ENCODE data around the gene PROP1.
"Not testable (repeated sequence)": the region's sequence is repeated elsewhere in the genome, so short reads cannot be mapped to it uniquely, and the experiment has no call there.

Gene PROP1

DNA sequence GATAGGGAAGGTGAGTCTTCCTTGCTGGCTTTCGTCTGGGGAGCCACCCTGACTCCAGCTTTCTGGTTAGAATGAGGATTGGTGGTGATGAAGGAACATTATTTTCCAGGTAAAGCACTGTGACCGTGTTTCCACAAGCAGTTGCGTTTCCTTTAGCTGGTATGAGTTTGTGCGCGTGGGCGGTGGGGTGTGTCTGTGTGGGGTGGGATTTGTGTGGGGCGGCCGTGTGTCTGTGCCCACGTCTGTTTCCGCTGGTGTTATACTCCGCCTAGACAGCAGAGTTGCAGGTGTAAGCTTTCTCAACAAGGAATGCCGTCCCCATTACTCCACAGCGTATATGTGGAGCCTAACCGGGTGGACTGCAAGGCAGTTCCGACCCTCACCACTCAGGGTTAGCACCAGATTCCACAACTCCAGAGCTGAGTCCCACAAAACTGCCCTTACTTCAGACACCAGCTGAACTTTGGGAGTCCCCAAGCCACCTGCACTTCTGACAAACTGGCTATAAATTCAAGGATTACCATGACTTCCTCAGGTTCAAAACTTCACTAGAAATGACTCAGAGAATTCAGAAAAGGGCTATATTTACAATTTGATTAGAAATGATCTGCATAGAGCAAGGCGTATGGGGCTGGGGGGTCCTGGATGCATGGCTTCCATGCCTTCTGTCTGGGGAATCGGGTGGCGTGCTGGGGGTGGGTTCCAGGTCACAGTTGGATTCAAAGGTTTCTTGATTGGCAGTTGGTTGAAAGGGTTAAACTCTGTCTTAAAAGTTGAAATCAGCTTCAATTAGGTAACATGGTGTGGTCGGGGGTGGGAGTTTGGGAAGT lies 29.8 kb downstream of the PROP1 start:
- TF ChIP-seq, protein P1, sequence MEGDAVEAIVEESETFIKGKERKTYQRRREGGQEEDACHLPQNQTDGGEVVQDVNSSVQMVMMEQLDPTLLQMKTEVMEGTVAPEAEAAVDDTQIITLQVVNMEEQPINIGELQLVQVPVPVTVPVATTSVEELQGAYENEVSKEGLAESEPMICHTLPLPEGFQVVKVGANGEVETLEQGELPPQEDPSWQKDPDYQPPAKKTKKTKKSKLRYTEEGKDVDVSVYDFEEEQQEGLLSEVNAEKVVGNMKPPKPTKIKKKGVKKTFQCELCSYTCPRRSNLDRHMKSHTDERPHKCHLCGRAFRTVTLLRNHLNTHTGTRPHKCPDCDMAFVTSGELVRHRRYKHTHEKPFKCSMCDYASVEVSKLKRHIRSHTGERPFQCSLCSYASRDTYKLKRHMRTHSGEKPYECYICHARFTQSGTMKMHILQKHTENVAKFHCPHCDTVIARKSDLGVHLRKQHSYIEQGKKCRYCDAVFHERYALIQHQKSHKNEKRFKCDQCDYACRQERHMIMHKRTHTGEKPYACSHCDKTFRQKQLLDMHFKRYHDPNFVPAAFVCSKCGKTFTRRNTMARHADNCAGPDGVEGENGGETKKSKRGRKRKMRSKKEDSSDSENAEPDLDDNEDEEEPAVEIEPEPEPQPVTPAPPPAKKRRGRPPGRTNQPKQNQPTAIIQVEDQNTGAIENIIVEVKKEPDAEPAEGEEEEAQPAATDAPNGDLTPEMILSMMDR (IDR thresholded peaks at IDR 0.05; ENCODE audit: insufficient read depth, missing control alignments), result no peak

DNA sequence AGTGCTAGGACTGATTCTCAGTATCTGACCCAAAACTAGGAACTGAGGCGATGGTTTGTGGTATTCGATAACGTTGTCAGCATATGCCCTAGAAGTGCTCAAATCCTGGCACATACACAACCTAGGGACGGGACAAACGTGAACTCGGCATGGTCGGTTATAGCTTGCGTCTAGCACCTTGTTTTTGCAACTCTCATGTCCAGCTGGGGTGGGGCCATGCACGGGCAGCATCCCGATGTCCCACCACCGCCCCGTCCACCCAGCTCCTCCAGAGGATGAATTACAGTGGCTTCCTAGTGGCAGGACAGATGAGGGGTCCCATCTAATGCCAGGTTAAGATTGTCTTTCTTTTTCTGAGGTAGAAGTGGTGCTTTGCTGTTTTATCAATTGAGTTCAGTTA lies 31.6 kb downstream of the PROP1 start:
- FAIRE-seq, result no peak

More for the DNA sequence above, 29.8 kb downstream of the PROP1 start:
- FAIRE-seq, result no peak
- no peak for DNase-seq (ENCODE audit: insufficient read length, low spot score)

DNA sequence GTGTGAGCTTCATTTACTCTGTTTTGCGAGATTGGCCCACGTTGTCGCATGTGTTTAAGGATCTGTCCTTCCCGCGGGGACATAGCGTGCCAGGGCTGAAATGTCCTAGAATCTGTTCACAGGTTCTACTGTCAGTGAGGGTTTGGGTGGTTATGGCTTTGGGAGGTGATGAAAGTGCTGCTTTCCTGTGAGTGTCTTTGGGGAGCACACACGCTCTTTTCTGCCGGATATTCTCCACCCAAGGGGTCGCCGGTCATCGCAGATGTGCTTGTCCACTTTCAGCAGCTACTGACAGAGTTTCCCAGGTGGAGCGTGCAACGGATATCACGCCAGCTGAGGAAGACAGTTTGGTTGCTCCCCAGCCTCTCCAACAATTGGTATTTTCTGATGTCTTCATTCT lies 32.1 kb downstream of the PROP1 start:
- DNase-seq (ENCODE audit: insufficient read length, low spot score), result no peak
- no peak for FAIRE-seq
- TF ChIP-seq, protein P1 (IDR thresholded peaks at IDR 0.05; ENCODE audit: insufficient read depth, missing control alignments), result no peak

More for the DNA sequence above, 31.6 kb downstream of the PROP1 start:
- TF ChIP-seq, protein P1 (IDR thresholded peaks at IDR 0.05; ENCODE audit: insufficient read depth, missing control alignments), result no peak
- DNase-seq (ENCODE audit: insufficient read length, low spot score), result no peak

DNA sequence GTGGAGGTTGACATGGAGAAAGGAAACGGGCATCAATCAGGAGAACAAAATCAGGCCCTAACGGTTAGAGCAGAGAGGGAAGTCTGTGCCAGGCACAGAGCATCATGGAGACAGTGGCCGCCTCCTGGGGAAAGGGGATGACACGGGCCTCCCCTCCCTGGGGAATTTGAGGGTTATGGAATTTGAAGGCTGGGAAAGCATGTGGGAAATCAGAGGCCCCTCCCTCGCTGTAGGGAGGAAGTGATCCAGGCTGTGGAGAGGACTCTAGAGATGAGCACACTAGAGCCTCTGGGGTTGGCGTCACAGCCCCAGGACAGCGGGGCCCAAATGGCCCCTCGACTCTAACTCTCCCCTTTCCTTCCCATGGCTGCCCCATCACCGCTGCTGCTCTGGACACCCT lies 36.7 kb downstream of the PROP1 start:
- DNase-seq (ENCODE audit: insufficient read length, low spot score) (no peak), FAIRE-seq (no peak)
- TF ChIP-seq, protein P1 (IDR thresholded peaks at IDR 0.05; ENCODE audit: insufficient read depth, missing control alignments), result no peak

DNA sequence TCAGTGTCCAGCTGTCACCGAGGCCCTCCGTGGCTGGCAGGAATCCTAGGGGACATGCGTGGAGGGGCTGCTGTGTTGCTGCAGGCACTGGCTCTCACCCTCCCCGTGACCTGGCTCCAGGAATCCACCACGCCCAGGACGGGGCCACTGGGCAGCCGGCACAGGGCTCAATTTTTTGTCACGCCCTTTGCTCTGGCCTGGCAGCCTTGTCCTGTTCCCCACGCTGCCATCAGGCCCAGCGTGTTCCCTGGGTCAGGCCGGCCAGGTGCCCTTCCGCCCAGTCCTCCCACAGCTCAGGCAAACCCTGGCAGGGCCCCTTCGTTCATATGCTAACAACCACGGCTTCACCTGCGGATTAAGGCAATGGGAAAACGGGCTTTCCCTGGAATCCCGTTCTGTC lies 37.3 kb downstream of the PROP1 start:
- TF ChIP-seq, protein P1 (IDR thresholded peaks at IDR 0.05; ENCODE audit: insufficient read depth, missing control alignments), result no peak
- DNase-seq (ENCODE audit: insufficient read length, low spot score), result no peak
- FAIRE-seq, result no peak

DNA sequence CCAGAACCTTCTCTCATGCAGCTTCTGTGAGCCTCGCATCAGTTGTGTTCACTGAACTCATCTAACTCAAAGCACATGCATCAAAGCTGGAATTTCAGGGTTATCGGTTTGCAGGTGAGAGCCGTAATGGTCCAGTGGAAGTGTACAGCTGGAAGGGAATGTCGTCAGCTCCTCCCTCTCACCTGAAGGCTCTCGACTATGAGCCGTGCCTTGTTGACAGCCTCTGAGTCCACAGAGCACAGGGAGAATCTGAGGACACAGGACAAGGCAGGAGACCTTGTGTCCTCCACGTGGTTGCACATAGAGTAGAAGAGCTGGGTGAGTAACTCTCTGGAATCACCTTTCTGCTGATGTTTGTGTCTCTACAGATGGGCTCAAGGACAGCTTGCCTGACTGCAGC lies 38.8 kb downstream of the PROP1 start:
- FAIRE-seq (no peak), DNase-seq (ENCODE audit: insufficient read length, low spot score) (no peak)
- TF ChIP-seq, protein P1 (IDR thresholded peaks at IDR 0.05; ENCODE audit: insufficient read depth, missing control alignments), result no peak

DNA sequence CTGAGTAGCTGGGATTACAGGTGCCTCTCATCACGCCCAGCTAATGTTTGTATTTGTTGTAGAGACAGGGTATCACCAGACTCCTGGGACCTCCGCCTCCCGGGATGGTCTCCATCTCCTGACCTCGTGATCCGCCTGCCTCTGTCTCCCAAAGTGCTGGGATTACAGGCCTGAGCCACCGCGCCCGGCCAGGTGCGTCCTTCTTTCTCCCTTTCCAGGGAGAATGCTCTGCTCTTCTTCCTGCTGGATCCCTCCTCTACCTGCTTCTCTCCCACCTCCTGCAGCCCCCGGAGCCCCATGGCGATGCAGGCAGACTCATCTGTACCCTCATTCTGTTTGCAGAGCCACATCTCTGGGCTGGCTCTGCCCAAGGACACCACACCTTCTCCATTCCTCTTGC lies 42.9 kb downstream of the PROP1 start:
- not testable (repeated sequence) for FAIRE-seq; DNase-seq (ENCODE audit: insufficient read length, low spot score)

DNA sequence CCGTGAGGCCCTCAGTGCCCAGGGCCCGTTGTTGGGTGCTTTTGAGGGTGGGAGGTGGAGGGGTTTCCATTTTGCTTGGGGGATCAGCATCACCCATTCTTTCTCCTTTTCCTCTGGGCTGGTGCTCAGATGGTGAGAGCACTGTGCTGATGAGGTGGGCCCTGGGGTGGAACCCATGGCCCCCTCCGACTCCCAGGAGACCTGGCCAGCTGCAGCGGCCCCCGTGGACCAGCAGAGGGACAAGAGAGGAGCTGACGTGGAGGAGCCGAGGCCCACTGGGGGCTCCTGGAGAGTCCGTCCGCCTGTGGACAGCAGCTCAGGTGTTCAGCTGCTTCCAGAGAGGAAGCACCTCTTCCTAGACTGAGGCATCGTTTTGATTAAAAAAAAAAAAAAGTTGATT lies 46.4 kb downstream of the PROP1 start:
- FAIRE-seq, result not testable (repeated sequence)

DNA sequence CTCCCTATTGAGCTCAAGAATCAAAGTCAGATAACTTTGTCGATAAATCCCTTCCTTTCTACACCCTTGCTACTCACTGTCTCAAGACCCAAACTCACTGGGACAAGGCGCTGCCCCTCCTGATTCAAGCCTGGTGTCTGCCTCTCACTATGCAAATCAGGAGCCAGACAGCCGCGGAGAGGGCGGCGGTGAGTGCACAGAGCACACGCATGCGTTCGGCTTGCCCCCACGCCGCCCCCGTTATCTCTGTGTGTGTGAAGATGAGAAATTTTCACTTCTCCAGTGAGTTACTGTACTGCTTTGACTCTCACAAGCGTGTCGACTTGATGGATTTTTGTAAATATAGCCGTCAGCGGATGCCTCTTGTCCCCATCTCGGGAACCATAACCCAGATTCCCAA lies 47.0 kb downstream of the PROP1 start:
- FAIRE-seq; DNase-seq (ENCODE audit: insufficient read length, low spot score): not testable (repeated sequence)

More for the DNA sequence above, 46.4 kb downstream of the PROP1 start:
- DNase-seq (ENCODE audit: insufficient read length, low spot score), result not testable (repeated sequence)

DNA sequence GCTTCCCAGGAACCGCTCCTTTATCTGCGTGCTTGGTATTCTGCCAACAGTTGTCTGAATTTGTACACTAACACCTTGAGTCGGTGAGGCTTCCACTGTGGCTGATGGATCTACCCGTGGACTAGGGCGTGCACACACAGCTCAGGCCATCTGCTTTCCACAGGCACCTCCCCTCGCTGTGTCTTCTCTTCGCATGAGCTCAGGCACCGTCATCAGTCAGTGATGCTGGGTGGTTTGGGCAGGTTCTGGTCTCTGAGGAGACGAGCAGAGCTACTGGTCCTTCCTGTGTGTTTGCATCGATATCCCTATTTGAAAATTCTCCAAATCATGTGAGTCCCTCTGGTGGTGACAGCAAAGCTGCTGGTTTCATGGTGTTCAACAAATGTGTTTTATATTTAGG lies 48.1 kb downstream of the PROP1 start:
- FAIRE-seq; DNase-seq (ENCODE audit: insufficient read length, low spot score): not testable (repeated sequence)

DNA sequence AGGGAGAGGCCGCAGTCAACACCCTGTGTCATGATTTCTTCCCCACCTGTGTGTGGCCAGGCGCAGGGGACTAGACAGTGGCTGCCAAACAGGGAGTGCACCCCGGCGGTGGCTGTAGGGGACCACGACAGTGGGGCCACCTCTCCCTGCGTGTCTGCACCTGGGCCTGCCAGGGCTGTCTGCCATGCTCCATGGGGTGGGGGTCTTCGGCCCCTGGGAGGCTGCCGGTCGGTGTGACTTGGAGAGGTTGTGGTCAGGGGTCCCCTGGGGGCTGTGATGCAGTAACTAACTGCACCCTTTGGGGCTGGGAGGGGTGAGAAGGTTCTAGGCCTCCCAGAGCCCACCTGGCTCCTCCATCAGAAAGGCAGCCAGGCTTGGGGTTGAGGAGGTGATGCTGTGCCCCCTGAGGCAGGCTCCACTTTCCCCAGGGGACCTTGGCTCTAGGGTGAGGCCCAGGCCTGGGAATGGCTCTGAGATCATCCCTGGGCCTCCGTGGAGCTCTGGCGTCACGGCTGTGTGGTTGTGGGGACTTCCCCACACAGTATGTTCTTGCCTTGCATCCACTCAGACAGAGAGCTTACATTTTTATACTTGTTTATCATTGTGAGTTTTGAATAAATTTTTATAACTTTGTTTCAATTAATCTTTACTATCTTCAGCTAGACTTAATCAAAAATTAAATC lies 50.3 kb downstream of the PROP1 start:
- FAIRE-seq; DNase-seq (ENCODE audit: insufficient read length, low spot score): not testable (repeated sequence)

DNA sequence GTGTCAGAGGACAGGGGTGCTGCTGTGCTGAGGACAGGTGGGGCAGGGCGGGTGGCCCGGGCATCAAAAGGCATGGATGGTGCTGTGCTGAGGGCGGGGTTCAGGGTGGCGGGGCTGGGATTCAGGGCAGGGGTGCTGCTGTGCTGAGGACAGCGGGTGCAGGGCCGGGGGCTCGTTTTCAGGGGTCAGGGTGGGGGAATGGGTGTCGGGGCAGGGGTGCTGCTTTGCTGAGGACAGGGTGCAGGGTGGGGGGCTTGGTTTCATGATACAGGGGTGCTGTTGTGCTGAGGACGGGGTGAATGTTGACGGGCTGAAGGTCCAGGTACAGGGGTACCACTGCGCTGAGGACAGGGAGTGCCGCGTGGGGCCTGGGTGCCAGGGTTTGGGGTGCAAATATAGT lies 50.9 kb downstream of the PROP1 start:
- FAIRE-seq; DNase-seq (ENCODE audit: insufficient read length, low spot score): not testable (repeated sequence)
